K562 (cell line): ENCODE data around the gene SAP130. TPM values are rescaled to one million over a fixed set of nuclear protein-coding genes. Genes with fewer than 3 reads are reported as not detected.

Experiments used
- ATAC-seq: fragments of 200-7000 bp; cut with Tn5 transposase; 3 replicates; pipeline ENCODE4 v1.9.1; 2020; ENCODE audit warnings: moderate library complexity
- BruUV-seq: library from RNA; stranded (reverse); fragments of 400-500 nt; replicated peaks from 2 replicates; lab custom pipeline; 2021; lab: Mats Ljungman, UMichigan
- CTCF ChIA-PET: fragments of 300-600 bp; formaldehyde crosslinking; extraction: SDS; loops from one replicate; lab custom pipeline; 2021; ENCODE audit warnings: low intra/inter-chr PET ratio; lab: Yijun Ruan, JAX
- POLR2A ChIA-PET: fragments of 300-600, 350-650 bp; sonication (Branson Sonifier 250); formaldehyde crosslinking; extraction: SDS; loops from one replicate; lab custom pipeline; 2021; ENCODE audit warnings: antibody characterized with exemption, inconsistent platforms; lab: Yijun Ruan, JAX
- DNase-seq, 4 experiments: peaks; one replicate each; pipeline versions ENCODE4 v3.0.0 to v3.0.0-alpha.2; 2011 to 2018; ENCODE audit warnings: low spot score in 3 of 4, mixed read lengths in 3 of 4; ENCODE audit errors: extremely low read depth in 1 of 4
- FAIRE-seq: peaks from 2 replicates; lab custom pipeline; 2011; peaks lifted over from hg19 to GRCh38; lab: Jason Lieb, UNC
- H2AFZ ChIP-seq: 2 replicates; pipeline ENCODE4 v1.6.0; 2011; ENCODE audit warnings: low read depth, low read length, control low read depth, inconsistent platforms
- H3K27ac ChIP-seq: fragments of 200-600 bp; 3 replicates; pipeline ENCODE4 v1.8.0; 2011; ENCODE audit warnings: low read depth, mild to moderate bottlenecking, control low read depth, inconsistent platforms, low read length, moderate library complexity, mixed read lengths; ENCODE audit errors: extremely low read depth
- H3K27me3 ChIP-seq, 2 experiments: fragments of 300-600 bp in 1 of 2; 2 replicates in 1 of 2; 3 replicates in 1 of 2; pipeline versions ENCODE4 v1.6.0 to v1.8.0; 2011; ENCODE audit warnings: inconsistent platforms in 2 of 2, low read length in 2 of 2, mild to moderate bottlenecking in 1 of 2, mixed read lengths in 1 of 2, moderate library complexity in 1 of 2; ENCODE audit not compliant: control insufficient read depth in 2 of 2, insufficient read depth in 2 of 2
- H3K36me3 ChIP-seq: fragments of 300-600 bp; 3 replicates; pipeline ENCODE4 v1.8.0; 2011; ENCODE audit warnings: mild to moderate bottlenecking, low read length, inconsistent platforms; ENCODE audit not compliant: control insufficient read depth, insufficient read depth
- H3K4me1 ChIP-seq, 2 experiments: fragments of 200-600 bp in 1 of 2; replicated peaks in 1 of 2; 2 replicates in 1 of 2; 3 replicates in 1 of 2; pipeline versions ENCODE4 v1.5.1 to v1.8.0; 2011; ENCODE audit warnings: inconsistent platforms in 2 of 2, low read length in 2 of 2, mild to moderate bottlenecking in 1 of 2, mixed read lengths in 1 of 2, moderate library complexity in 1 of 2; ENCODE audit not compliant: control insufficient read depth in 2 of 2, insufficient read depth in 2 of 2
- H3K4me2 ChIP-seq: 2 replicates; pipeline ENCODE4 v1.6.1; 2011; ENCODE audit warnings: low read length, control low read depth, inconsistent platforms, mixed read lengths; ENCODE audit not compliant: insufficient read depth
- H3K4me3 ChIP-seq: fragments of 200-600 bp; sonication (generic), shearing (Covaris generic); 2 replicates; pipeline ENCODE4 v1.5.1; 2016; ENCODE audit warnings: control low read depth, inconsistent platforms
- H3K79me2 ChIP-seq: fragments of 200-600 bp; 3 replicates; pipeline ENCODE4 v1.8.0; 2011; ENCODE audit warnings: low read length, inconsistent platforms; ENCODE audit not compliant: control insufficient read depth, insufficient read depth
- H3K9ac ChIP-seq, 2 experiments: 2 replicates each; pipeline versions ENCODE4 v1.6.0 to v1.6.1; 2011; ENCODE audit warnings: low read depth in 2 of 2, low read length in 2 of 2, control low read depth in 1 of 2, inconsistent platforms in 1 of 2, mild to moderate bottlenecking in 1 of 2, mixed read lengths in 1 of 2; ENCODE audit not compliant: insufficient read depth in 1 of 2
- H3K9me1 ChIP-seq: one replicate; pipeline ENCODE4 v1.6.0; 2011; ENCODE audit warnings: inconsistent platforms, mild to moderate bottlenecking, low read length, moderate library complexity; ENCODE audit not compliant: control insufficient read depth, insufficient read depth
- H3K9me3 ChIP-seq: replicated peaks from 2 replicates; pipeline ENCODE4 v1.5.1; 2011; ENCODE audit warnings: low read depth, low read length, inconsistent platforms; ENCODE audit not compliant: control insufficient read depth, insufficient read depth
- H4K20me1 ChIP-seq: replicated peaks from 2 replicates; pipeline ENCODE4 v1.6.1; 2011; ENCODE audit warnings: low read length, inconsistent platforms, mixed read lengths; ENCODE audit not compliant: control insufficient read depth, insufficient read depth
- CXXC5 ChIP-seq: fragments of 250-450 bp; sonication (Bioruptor Pico); IDR thresholded peaks from 2 replicates; pipeline ENCODE4 v1.8.0; 2022; ENCODE audit warnings: inconsistent platforms, mild to moderate bottlenecking, moderate library complexity
- DEAF1 ChIP-seq: fragments of 450-650 bp; formaldehyde crosslinking; IDR thresholded peaks from 2 replicates; pipeline ENCODE4 v1.4.0; 2020; ENCODE audit warnings: mild to moderate bottlenecking, moderate library complexity
- ETV5 ChIP-seq: sonication (generic); formaldehyde crosslinking; IDR thresholded peaks from 2 replicates; pipeline ENCODE4 v1.4.0; 2020; ENCODE audit warnings: low read depth, mild to moderate bottlenecking, missing genetic modification reagents
- FOXO4 ChIP-seq: fragments of 450-650 bp; formaldehyde crosslinking; IDR thresholded peaks from 2 replicates; pipeline ENCODE4 v1.4.0; 2020; ENCODE audit warnings: mild to moderate bottlenecking, moderate library complexity
- HCFC1 ChIP-seq: IDR thresholded peaks from 2 replicates; pipeline ENCODE4 v1.6.1; 2012; ENCODE audit warnings: low read depth, low read length, improper control_type of control experiment
- KAT8 ChIP-seq: fragments of 450-650 bp; IDR thresholded peaks from 2 replicates; pipeline ENCODE4 v1.6.1; 2016; ENCODE audit warnings: low read depth, mild to moderate bottlenecking
- NCOR1 ChIP-seq: fragments of 450-650 bp; IDR thresholded peaks from 2 replicates; pipeline ENCODE4 v1.6.1; 2016; ENCODE audit warnings: mild to moderate bottlenecking, moderate library complexity
- PML ChIP-seq: IDR thresholded peaks from 2 replicates; pipeline ENCODE4 v1.6.1; 2012; ENCODE audit warnings: low read length, inconsistent platforms
- POLR2H ChIP-seq: IDR thresholded peaks from 2 replicates; pipeline ENCODE4 v1.6.1; 2016; ENCODE audit warnings: missing genetic modification characterization, low read depth, mild to moderate bottlenecking, control low read depth, missing compliant biosample characterization, moderate library complexity
- SETDB1 ChIP-seq: IDR thresholded peaks from one replicate; pipeline ENCODE4 v1.6.1; 2012; ENCODE audit warnings: low read length, control low read depth, inconsistent platforms
- ZBTB17 ChIP-seq: fragments of 450-650 bp; formaldehyde crosslinking; IDR thresholded peaks from 2 replicates; pipeline ENCODE4 v1.4.0; 2020; ENCODE audit warnings: mild to moderate bottlenecking
- ZNF280B ChIP-seq: fragments of 250-450 bp; sonication (Bioruptor Pico); IDR thresholded peaks from 2 replicates; pipeline ENCODE4 v1.5.1; 2021; ENCODE audit warnings: mild to moderate bottlenecking
- WGBS: fragments of 100-300 bp; shearing (Covaris generic); methylation state at CpG from one replicate; pipeline ENCODE4 v1.1.6; 2016; ENCODE audit warnings: low coverage, mixed read lengths; ENCODE audit not compliant: insufficient coverage; ENCODE audit errors: missing lambda C conversion rate; 5-methylcytosine and 5-hydroxymethylcytosine counted together
- in situ Hi-C: fragments of 300-500 bp; cut with MboI; formaldehyde crosslinking; loops from 4 replicates; pipeline ENCODE4 v1.15.0; 2018; ENCODE audit warnings: inconsistent platforms, mixed read lengths
- intact Hi-C: fragments of 100-400 bp; cut with micrococcal nuclease; formaldehyde crosslinking; loops from 2 replicates; pipeline ENCODE4 v1.14.2; 2022
- polyA plus RNA-seq, 8 experiments: library from polyadenylated mRNA; depleted of rRNA in 4 of 8; stranded (reverse) in 5 of 8; unstranded in 3 of 8; fragments of >200 nt; fragmentation: Nextera tagmentation in 2 of 8; fragmentation: Illumina TruSeq in 1 of 8; extraction: Ambion mirVana in 2 of 8; extraction: Trizol in 1 of 8; gene quantifications; 2 replicates each; pipeline versions ENCODE4 v1.2.1 to v1.2.3, GENCODE V29; 2011 to 2014; ENCODE audit warnings: inconsistent platforms in 1 of 8, missing spikeins in 1 of 8
- total RNA-seq, 7 experiments: library from RNA; depleted of rRNA in 6 of 7; stranded (reverse); fragments of >200 nt in 6 of 7; fragmentation: Illumina TruSeq in 2 of 7; extraction: Trizol in 2 of 7; gene quantifications; 2 replicates each; pipeline versions ENCODE4 v1.2.1 to v1.2.3, GENCODE V29; 2011 to 2021; ENCODE audit warnings: low replicate concordance in 1 of 7
- TF ChIP-seq, protein P1 (sequence below): fragments of 200-800 bp; sonication (Bioruptor generic); IDR thresholded peaks from 2 replicates; pipeline ENCODE4 v1.6.1; 2017; ENCODE audit warnings: missing genetic modification characterization, missing compliant biosample characterization
- TF ChIP-seq, protein P2 (sequence below): fragments of 450-650 bp; IDR thresholded peaks from 2 replicates; pipeline ENCODE4 v1.6.1; 2016; ENCODE audit warnings: mild to moderate bottlenecking

The SAP130 gene
- total and polyA plus RNA-seq, 9 of the 15 experiments (the other 6 are each of a cell fraction or from before 2014, with no cell fraction given): 4.5 to 33.4 (median 7.4) TPM

- TF ChIP-seq, protein P1, sequence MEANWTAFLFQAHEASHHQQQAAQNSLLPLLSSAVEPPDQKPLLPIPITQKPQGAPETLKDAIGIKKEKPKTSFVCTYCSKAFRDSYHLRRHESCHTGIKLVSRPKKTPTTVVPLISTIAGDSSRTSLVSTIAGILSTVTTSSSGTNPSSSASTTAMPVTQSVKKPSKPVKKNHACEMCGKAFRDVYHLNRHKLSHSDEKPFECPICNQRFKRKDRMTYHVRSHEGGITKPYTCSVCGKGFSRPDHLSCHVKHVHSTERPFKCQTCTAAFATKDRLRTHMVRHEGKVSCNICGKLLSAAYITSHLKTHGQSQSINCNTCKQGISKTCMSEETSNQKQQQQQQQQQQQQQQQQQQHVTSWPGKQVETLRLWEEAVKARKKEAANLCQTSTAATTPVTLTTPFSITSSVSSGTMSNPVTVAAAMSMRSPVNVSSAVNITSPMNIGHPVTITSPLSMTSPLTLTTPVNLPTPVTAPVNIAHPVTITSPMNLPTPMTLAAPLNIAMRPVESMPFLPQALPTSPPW: no peak
- no peak for TF ChIP-seq DEAF1 (CRISPR knock-in tag)
- no peak for TF ChIP-seq POLR2H (tag)
- TF ChIP-seq, protein P2, sequence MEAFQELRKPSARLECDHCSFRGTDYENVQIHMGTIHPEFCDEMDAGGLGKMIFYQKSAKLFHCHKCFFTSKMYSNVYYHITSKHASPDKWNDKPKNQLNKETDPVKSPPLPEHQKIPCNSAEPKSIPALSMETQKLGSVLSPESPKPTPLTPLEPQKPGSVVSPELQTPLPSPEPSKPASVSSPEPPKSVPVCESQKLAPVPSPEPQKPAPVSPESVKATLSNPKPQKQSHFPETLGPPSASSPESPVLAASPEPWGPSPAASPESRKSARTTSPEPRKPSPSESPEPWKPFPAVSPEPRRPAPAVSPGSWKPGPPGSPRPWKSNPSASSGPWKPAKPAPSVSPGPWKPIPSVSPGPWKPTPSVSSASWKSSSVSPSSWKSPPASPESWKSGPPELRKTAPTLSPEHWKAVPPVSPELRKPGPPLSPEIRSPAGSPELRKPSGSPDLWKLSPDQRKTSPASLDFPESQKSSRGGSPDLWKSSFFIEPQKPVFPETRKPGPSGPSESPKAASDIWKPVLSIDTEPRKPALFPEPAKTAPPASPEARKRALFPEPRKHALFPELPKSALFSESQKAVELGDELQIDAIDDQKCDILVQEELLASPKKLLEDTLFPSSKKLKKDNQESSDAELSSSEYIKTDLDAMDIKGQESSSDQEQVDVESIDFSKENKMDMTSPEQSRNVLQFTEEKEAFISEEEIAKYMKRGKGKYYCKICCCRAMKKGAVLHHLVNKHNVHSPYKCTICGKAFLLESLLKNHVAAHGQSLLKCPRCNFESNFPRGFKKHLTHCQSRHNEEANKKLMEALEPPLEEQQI: no peak
- TF ChIP-seq, all 486 proteins: peak for 0
Observed at GRCh38 chr2:128016620-128017019, 11.2 kb downstream of the SAP130 start (continued).

- Histone ChIP-seq H3K4me3 (no peak overlapping the region), H3K9me3 (no peaks in the 10 kb centered on the region), H3K36me3 (peaks cover 97% of the 10 kb centered on the region), H3K27me3 (no peaks in the 10 kb centered on the region), H3K9me1 (peaks cover 2% of the 10 kb centered on the region), H2AFZ (no peak overlapping the region), H3K79me2 (no peaks in the 10 kb centered on the region), H3K4me2 (no peak overlapping the region), H3K27ac (no peak overlapping the region), H3K9ac (no peak overlapping the region), H4K20me1 (no peaks in the 10 kb centered on the region), H3K4me1 (no peaks in the 10 kb centered on the region)
- DNase-seq (no peak), ATAC-seq (no peak), FAIRE-seq (no peak)
- 94% methylated on average over 3 of the region's 3 CpGs for WGBS
- POLR2A ChIA-PET: interaction anchor here (1.3 kb wide), 1 partner anchor 12 kb away, joined by 3 read pairs; no protein-coding TSS in a partner anchor
- in situ Hi-C loops: no loop called here
- CTCF ChIA-PET: no interaction called here
- intact Hi-C loops: no loop called here
- BruUV-seq: no TSS peak
- TF ChIP-seq NCOR1 (no peak), ZNF280B (CRISPR knock-in tag) (no peak), FOXO4 (CRISPR knock-in tag) (no peak), HCFC1 (no peak), ETV5 (CRISPR knock-in tag) (no peak), PML (no peak), CXXC5 (CRISPR knock-in tag) (no peak), SETDB1 (no peak), KAT8 (no peak), ZBTB17 (CRISPR knock-in tag) (no peak)
Observed at GRCh38 chr2:128012698-128013097, 15.2 kb downstream of the SAP130 start.
